ENCODE data around the gene STK32B.

The STK32B gene

GRCh38 chr4:5125321-5125720, 74.0 kb downstream of the STK32B start:
- DNase-seq (ENCODE audit: low read depth), result no peak

GRCh38 chr4:5126231-5126630, 75.0 kb downstream of the STK32B start:
- no peak for DNase-seq (ENCODE audit: low read depth)

GRCh38 chr4:5126857-5127256, 75.6 kb downstream of the STK32B start:
- no peak for DNase-seq (ENCODE audit: low read depth)

DNA sequence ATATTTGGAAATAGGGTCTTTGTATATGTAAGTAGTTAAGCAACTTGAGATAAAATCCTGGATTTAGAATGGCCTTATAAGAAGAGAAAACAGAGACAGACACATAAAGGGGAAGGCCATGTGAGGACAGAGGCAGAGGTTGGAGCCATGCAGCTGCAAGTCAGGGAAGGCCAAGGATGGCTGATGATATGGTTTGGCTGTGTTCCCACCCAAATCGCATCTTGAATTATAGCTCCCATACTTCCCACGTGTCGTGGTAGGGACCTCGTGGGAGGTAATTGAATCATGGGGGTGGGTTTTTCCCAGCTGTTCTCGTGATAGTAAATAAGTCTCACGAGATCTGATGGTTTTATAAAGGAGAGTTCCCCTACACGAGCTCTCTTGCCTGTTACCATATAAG, 76.3 kb downstream of the STK32B start:
- no peak for DNase-seq (ENCODE audit: low read depth)

GRCh38 chr4:5128569-5128968, 77.3 kb downstream of the STK32B start:
- DNase-seq (ENCODE audit: low read depth), result no peak

DNA sequence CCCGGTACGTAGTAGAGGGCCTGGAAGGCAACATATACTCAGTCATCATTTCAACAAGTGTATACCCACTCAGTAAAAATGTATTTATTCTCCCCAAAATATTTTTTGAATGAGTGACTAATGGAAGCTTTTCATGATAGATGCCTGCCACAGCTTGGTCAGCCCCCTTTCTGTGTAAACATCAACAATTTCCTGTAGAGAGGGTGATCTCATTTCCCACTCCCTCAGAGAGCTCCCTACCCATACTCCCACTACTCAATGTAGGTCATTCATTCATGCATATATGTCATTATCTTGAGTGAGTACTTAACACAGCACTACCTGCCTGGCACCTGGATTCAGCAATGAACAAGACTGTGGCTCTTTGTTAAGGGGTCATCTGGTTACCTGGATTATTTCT, 81.9 kb downstream of the STK32B start:
- DNase-seq (ENCODE audit: low read depth), result no peak

DNA sequence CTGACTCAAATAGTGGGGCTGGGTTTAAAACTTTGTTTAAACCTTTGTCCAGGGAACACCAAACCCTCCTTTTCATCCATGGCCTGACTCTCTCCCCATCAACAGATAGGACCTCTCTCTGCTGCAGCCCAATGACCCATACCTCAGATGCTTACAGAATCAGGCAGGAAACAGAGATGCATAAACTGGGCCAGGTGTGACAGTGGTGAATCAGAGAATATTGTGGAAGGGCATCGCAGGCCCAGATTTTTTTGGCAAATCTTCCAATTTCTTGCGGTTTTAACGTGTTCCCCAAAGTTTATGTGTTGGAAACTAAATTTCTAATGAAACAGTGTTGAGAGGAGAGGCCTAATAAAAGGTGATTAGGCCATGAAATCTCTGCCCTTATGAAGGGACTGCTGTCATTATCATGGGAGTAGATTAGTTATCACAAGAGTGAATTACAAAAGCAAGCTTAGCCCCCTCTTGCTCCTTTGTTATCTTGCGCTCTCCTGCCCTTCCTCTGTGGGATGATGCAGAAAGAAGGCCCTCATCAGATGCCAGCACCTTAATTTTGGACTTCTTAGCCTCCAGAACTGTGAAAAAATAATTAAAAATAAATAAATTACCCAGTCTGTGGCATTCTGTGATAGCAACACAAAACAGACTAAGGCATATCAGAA, 82.8 kb downstream of the STK32B start:
- DNase-seq (ENCODE audit: low read depth), result no peak

- DNase-seq (ENCODE audit: low read depth), result no peak
Observed at GRCh38 chr4:5134620-5135019, 83.3 kb downstream of the STK32B start.

GRCh38 chr4:5137226-5137625, 85.9 kb downstream of the STK32B start:
- DNase-seq (ENCODE audit: low read depth), result no peak

GRCh38 chr4:5137927-5138326, 86.6 kb downstream of the STK32B start:
- no peak for DNase-seq (ENCODE audit: low read depth)

GRCh38 chr4:5138389-5138788, 87.1 kb downstream of the STK32B start:
- no peak for DNase-seq (ENCODE audit: low read depth)

DNA sequence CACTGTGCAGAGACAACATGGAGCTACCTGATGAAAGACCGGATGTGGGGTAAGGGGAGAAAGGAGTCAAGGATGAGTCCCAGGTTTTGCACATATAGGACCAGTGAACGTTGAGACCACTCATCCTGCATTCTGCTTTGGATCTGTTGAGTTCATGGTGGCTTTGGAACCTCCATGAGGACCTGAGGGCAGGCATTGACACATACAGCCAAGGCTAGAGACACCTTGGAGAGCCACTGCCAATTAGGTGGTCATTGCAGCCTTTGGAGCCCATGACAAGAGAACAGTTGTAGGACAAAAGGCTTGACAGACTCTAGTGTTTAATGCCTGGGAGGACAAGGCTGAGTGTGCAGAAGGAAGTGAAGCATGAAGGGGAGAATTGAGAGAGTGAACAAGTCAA, 87.9 kb downstream of the STK32B start:
- DNase-seq (ENCODE audit: low read depth), result no peak

GRCh38 chr4:5141802-5142201, 90.5 kb downstream of the STK32B start:
- DNase-seq (ENCODE audit: low read depth), result no peak

DNA sequence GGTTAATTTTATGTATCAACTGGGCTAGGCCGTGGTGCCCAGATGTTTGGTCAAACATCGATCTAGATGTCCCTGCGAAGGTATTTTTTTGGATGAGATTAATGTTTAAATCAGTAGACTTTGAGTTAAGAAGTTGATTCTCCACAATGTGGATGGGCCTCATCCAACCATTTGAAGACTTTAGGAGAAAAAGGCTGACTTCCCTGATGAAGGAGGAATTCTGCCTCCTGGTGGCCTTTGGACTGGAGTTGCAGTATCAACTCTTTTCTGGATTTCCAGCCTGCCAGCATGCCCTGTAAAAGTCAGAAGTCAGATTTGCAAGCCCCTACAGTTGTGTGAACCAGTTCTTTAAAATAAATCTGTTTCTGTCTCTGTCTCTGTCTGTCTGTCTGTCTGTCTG, 91.4 kb downstream of the STK32B start:
- DNase-seq (ENCODE audit: low read depth), result peak; percentile 67

DNA sequence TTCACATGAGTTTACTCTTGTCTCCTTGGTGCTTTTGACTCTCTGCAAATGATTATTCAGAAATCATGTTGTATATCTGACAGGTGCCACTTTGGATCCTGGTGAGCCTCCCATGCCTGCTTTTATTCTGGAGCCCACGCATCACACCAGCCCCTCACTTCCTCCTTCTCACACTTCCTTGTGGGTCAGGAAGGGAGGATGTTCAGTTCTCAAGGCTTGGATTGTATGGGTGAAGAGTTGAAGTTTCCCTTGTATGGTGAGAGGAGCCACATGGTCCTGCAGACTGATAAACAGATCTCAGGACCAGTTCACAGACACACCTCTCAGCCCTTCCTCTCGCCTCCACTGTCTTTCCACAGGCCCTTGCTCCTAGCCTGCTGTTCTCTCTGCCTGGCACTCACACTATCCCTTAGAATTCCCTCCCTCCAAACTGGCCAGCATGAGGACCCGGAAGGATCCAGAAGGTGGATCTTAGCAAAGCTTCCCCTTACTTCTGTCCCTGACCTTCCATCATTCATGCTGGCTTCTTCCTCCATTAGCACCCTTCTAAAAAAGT, 92.1 kb downstream of the STK32B start:
- DNase-seq (ENCODE audit: low read depth), result no peak

- DNase-seq (ENCODE audit: low read depth), result no peak
Observed at GRCh38 chr4:5143940-5144339, 92.7 kb downstream of the STK32B start.

GRCh38 chr4:5144384-5144783, 93.1 kb downstream of the STK32B start:
- no peak for DNase-seq (ENCODE audit: low read depth)

DNA sequence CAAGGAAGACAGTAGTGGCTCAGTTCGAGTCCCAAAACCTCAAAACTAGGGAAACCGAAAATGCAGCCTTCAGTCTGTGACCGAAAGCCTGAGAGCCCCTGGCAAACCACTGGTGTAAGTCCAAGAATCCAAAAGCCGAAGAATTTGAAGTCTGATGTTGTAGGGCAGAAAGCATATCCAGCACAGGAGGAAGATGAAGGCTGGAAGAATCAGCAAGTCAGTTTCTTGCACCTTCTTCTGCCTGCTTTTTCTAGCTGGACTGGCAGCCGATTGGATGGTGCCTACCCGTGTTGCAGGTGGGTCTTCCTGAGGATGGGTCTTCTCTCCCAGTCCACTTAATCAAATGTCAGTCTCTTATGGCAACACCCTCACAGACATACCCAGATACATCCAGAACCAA, 95.0 kb downstream of the STK32B start:
- DNase-seq (ENCODE audit: low read depth), result no peak

GRCh38 chr4:5152521-5152920, 101.2 kb downstream of the STK32B start:
- no peak for DNase-seq (ENCODE audit: low read depth)

- DNase-seq (ENCODE audit: low read depth), result no peak
Observed at GRCh38 chr4:5156682-5157081, 105.4 kb downstream of the STK32B start.

GRCh38 chr4:5157791-5158770, 106.8 kb downstream of the STK32B start:
- no peak for DNase-seq (ENCODE audit: low read depth)

- no peak for DNase-seq (ENCODE audit: low read depth)
Observed at GRCh38 chr4:5158825-5159224, 107.5 kb downstream of the STK32B start.

- DNase-seq (ENCODE audit: low read depth), result no peak
Observed at GRCh38 chr4:5160668-5161067, 109.4 kb downstream of the STK32B start.

All from iris pigment epithelial cell (primary cell).